GM21381 (cell line): ENCODE data around the gene MAGI3.
"Not testable (repeated sequence)": the region's sequence is repeated elsewhere in the genome, so short reads cannot be mapped to it uniquely, and the experiment has no call there.

Experiments used
- ATAC-seq: cut with Tn5 transposase; IDR thresholded peaks from one replicate; pipeline ENCODE4 v1.9.1; 2021; ENCODE audit warnings: mild to moderate bottlenecking, moderate library complexity; ENCODE audit not compliant: unreplicated experiment

MAGI3 gene

GRCh38 chr1:113396585-113396984 lies 6.3 kb downstream of the MAGI3 start:
- ATAC-seq, result no peak

GRCh38 chr1:113399062-113399583 lies 8.8 kb downstream of the MAGI3 start:
- ATAC-seq, result no peak

GRCh38 chr1:113401067-113401466 lies 10.8 kb downstream of the MAGI3 start:
- ATAC-seq, result no peak

GRCh38 chr1:113401728-113402127 lies 11.4 kb downstream of the MAGI3 start:
- ATAC-seq, result no peak

- no peak for ATAC-seq
Observed at GRCh38 chr1:113403065-113403464, 12.8 kb downstream of the MAGI3 start.

- ATAC-seq, result no peak
Observed at GRCh38 chr1:113405573-113405972, 15.3 kb downstream of the MAGI3 start.

- not testable (repeated sequence) for ATAC-seq
Observed at GRCh38 chr1:113406149-113406548, 15.8 kb downstream of the MAGI3 start.

- no peak for ATAC-seq
Observed at GRCh38 chr1:113409363-113409762, 19.0 kb downstream of the MAGI3 start.

GRCh38 chr1:113412020-113412419 lies 21.7 kb downstream of the MAGI3 start:
- not testable (repeated sequence) for ATAC-seq

- no peak for ATAC-seq
Observed at GRCh38 chr1:113415310-113416070, 25.2 kb downstream of the MAGI3 start.

GRCh38 chr1:113416071-113416470 lies 25.8 kb downstream of the MAGI3 start:
- ATAC-seq, result not testable (repeated sequence)

GRCh38 chr1:113416496-113416895 lies 26.2 kb downstream of the MAGI3 start:
- ATAC-seq, result no peak

- ATAC-seq, result no peak
Observed at GRCh38 chr1:113422315-113423068, 32.2 kb downstream of the MAGI3 start.

- no peak for ATAC-seq
Observed at GRCh38 chr1:113423826-113424225, 33.5 kb downstream of the MAGI3 start.

- no peak for ATAC-seq
Observed at GRCh38 chr1:113429461-113430153, 39.3 kb downstream of the MAGI3 start.

GRCh38 chr1:113433184-113433583 lies 42.9 kb downstream of the MAGI3 start:
- ATAC-seq, result no peak

GRCh38 chr1:113434081-113434873 lies 44.0 kb downstream of the MAGI3 start:
- ATAC-seq, result no peak

GRCh38 chr1:113434874-113435175 lies 44.5 kb downstream of the MAGI3 start:
- no peak for ATAC-seq

GRCh38 chr1:113437554-113438341 lies 47.4 kb downstream of the MAGI3 start:
- ATAC-seq, result no peak
